Activated T-cell treated with anti-CD3 and anti-CD28 coated beads, Interleukin-2, amount 50 U/mL, for 1 hour (primary cell): ENCODE data around the gene PRIMA1.

Experiments
- DNase-seq: peaks from one replicate; pipeline ENCODE4 v3.0.0-alpha.2; 2020

Gene PRIMA1

GRCh38 chr14:93727917-93728650 is 60.2 kb downstream of the PRIMA1 start:
- no peak for DNase-seq

- DNase-seq, result no peak
Observed at GRCh38 chr14:93727039-93727740, 61.1 kb downstream of the PRIMA1 start.

- no peak for DNase-seq
Observed at GRCh38 chr14:93725993-93726392, 62.3 kb downstream of the PRIMA1 start.

- DNase-seq, result no peak
Observed at GRCh38 chr14:93725002-93725582, 63.2 kb downstream of the PRIMA1 start.

- DNase-seq, result no peak
Observed at GRCh38 chr14:93723001-93723400, 65.3 kb downstream of the PRIMA1 start.

- no peak for DNase-seq
Observed at GRCh38 chr14:93720981-93721483, 67.3 kb downstream of the PRIMA1 start.

DNA sequence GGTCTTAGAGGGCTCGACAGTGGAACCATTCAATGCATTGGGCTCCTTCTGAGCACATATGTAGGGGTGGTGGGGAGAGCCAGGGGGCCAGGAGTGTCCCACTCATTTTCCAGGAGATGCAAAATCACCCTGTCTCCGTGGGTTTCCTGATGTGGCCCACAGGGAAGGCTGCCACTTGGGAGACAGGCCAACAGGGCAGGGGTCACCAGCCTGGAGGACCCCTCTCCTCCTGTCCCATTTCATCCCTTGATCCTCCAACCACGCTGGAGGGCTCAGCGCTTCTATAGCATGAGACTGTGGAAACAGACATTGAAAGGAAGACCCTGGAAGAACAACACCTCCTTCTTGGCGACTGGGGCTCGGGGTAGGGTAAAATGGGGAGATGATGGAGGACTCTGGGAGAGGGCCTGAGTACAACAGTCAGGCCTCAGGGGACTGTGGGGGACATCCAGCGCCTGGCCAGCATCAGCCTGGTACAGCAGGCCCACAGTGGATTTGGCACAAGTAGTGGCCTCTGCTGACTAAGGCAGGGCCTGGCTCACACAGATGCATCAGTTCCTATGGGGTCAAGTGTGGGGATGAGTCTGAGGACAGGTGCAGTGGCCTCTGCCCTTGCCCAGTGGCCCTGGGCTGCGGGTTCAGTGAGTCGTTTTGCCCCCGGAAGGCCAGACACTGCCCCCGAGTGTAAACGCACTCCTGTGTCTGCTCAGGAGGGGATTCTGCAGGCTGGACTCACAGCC is 68.0 kb downstream of the PRIMA1 start:
- DNase-seq, result no peak

DNA sequence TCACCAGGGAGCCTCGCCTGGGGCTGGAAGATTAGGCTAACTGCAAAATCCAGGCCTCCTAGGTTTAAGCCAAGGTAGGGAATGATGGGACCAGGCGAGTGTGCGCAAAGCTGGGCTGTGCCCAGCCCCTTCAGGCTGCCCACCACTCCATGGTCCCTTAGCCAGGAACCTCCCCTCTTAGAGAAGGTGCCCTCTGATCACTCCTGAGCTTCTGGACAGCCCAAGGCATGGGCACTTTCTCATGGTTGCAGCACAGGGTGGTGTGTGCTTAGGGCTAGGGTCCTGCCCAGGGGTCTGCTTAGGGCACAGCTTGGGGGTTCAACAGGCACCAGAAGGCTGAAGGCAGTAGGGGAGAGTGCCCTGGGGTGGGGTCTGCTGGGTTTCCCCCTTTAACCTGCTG is 69.0 kb downstream of the PRIMA1 start:
- no peak for DNase-seq

DNA sequence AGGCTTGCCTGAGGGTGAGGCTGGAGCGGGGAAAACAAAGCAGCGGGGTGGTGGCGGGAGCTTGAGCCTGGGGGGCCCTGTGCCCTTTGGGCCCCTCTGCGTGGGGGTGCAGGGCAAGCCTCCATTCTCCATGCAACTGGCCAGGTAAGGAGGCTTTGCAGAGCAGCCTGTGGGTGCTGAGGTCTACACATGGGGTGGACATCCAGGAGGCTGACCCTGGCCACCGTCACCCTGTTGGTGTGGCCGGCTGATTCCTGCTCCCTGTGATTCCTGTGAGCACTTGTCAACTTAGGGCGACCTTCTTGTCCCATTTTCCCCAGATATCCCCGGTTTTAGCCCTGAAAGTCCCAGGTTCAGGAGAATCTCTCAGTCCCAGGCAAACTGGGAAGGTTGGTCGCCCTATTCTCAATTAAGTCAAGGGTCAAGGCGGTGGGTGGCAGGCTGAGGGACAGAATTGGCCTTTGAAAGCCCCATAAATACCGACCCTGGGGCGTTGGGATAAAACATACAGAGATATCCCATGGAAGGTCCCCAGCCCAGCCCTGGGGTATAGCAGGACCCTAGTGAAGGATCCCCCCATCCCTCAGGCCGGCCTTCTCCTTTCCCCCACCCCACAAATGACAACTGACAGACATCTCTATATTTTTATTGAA is 70.5 kb downstream of the PRIMA1 start:
- DNase-seq, result no peak

GRCh38 chr14:93716746-93717667 is 71.3 kb downstream of the PRIMA1 start:
- DNase-seq, result no peak

DNA sequence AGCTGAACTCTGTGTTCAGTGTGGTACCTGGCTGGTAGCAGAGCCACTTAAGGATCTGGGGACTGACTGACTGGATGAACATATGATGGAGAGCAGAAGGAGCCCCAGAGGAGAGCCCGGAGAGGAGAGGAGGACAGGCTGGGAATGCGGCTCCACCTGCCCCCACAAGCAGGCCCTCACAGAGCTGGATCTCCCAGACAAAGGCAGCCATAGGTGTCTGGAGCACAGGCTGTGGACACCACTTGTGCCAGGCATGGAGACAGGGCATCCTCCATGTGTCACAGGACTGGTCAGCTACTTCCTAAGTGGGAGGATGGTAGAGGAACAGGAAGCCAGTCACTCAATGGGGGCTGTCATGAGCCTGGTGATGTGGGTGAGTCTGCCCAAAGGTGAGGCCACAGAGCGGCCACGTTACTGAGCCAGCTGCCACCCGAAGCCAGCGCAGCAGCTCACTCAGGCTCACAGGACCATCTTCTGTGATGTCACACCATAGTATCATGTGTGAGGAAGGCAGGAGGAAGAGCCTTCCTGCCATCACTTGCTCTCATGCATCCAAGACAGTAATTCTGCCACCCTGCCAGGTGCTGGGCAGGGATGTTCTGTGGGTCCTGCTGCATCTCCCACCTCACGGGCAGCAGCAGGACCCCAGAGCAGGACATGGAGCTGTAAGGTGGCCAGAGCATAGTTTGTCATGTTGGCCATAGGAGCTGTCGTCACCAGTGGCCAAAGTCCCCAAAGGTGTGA is 72.1 kb downstream of the PRIMA1 start:
- no peak for DNase-seq

DNA sequence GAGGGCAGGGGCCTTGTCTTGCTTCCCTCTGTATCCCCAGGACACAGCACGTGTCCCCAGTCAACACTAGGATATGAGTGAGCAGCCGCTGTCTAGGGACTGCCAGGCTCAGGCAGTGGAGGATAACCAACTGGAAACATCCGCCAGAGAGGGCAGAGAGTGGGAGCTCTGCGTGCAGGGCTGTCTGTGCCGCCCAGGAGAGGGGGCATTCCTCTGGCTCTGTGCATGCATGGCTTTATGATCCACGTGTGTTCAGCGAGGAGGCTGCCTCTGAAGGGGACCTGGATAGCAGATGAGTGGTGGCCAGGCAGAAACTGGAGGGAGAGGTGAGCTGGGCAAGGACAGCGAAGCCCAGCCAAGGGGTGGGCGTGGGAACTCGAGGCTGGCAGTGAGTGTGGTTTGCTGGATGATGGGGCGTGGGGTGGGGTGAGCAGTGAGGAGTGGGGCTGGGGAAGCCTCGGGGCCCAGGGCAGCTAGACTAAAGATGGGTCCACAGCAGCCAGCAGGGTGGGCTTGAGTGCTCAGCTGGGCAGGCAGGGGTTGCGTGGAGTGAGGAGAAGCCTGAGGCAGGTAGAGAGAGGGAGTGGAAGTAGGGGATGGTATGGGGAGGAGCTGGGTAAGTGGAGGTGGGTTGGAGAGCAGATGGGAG is 72.9 kb downstream of the PRIMA1 start:
- no peak for DNase-seq

GRCh38 chr14:93714605-93715004 is 73.7 kb downstream of the PRIMA1 start:
- DNase-seq, result no peak

GRCh38 chr14:93713726-93714405 is 74.4 kb downstream of the PRIMA1 start:
- no peak for DNase-seq

DNA sequence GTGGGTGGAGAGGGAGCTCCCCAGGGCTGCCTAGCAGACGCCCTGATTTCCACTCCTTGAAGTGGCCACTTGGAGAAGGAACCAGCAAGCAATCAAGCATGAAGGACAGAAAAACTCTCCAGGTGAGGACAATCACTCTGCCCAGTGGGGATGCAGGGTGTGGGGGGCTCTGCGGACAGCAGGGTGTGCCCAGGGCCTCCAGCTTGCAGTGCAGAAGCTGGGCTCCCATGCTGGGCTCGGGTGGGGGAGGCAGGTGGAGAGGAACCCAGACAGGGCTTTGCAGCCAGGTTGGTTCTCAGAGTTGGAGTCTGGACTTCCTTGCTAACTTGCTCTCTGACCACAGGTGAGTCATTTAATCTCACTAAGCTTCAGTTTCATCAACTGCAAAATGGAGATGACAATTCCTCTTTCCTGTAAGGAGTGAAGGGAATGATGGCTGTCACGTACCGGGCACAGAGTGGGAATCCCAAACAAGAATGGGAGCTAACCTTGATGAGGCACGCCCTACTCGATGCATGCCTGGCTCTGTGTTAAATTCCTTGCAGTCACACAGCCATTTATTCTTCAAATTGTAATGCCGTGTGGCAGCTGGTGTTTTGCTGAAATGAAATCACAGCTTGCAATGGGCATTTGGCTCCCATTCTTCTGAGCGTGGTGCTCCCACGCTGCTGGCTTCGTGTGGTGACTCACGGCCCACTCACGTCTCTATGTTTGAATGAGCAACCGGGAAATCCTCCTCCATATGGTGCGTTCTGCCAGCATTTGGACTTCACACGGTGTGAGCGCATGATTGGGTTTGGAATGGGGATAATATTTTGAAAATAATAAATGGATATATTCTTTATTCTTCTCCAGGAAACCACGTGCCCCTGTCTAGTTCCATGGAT is 75.2 kb downstream of the PRIMA1 start:
- no peak for DNase-seq

GRCh38 chr14:93712079-93712837 is 76.0 kb downstream of the PRIMA1 start:
- DNase-seq, result no peak

DNA sequence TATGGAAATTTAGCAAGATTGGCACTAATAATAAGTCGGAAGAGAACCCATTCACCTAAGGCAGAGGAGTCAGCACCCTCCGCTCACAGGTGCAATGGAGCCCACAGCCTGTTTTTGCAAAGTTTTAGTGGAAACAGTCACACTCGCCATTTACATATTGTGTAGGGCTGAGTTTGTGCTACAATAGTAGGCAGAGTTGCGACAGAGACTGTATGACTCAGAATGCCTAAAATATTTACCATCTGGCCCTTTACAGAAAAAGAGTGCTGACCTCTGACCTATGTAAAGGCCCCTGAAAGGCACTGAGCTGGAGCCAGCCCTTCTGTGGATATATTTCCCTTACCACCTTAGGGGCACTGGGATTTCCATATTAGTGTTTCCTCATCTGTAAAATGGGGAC is 79.0 kb downstream of the PRIMA1 start:
- DNase-seq, result no peak

DNA sequence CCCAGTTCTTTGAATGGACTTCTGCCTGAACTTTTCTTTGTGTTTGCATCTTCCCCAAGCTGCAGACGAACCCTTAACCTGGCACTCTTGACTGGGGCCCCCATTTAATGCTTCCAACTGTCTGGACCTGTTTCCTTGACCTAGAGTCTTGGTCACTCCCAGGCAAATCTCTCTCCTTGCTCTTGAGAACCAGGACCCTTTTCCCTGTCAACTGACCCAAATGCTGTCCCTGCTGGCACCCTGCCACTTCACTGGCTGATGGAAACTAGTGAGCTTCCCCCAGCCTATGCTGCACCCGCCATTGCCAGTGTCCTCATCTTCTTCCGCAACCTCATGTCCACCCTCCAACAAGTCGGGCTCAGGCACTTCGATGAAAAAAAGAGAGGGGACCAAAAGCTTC is 79.5 kb downstream of the PRIMA1 start:
- DNase-seq, result no peak
